Gastroesophageal sphincter (tissue), 4 donors: ENCODE data around the gene CHSY3. TPM values are rescaled to one million over a fixed set of nuclear protein-coding genes. Genes with fewer than 3 reads are reported as not detected.

Experiments used
- ATAC-seq: fragments of 150-250 bp; one replicate; pipeline ENCODE4 v1.9.1; 2016; ENCODE audit warnings: mild to moderate bottlenecking, moderate library complexity
- H3K27ac ChIP-seq, 4 donors: fragments of 200-600 bp; sonication (generic) in 3 of 4; 1 replicate in 3 of 4; 2 replicates in 1 of 4; pipeline ENCODE4 v1.5.1; 2016 to 2019
- H3K27me3 ChIP-seq: fragments of 200-600 bp; sonication (generic); one replicate; pipeline ENCODE4 v1.5.1; 2019
- H3K36me3 ChIP-seq, 2 donors: fragments of 200-600 bp; sonication (generic); one replicate each; pipeline ENCODE4 v1.5.1; 2019; ENCODE audit warnings: control low read depth in 1 of 2
- H3K4me1 ChIP-seq, 3 donors: fragments of 200-600 bp; sonication (generic); 1 replicate in 2 of 3; 2 replicates in 1 of 3; pipeline ENCODE4 v1.5.1; 2016 to 2019; ENCODE audit warnings: control low read depth in 2 of 3
- H3K4me3 ChIP-seq, 2 donors: fragments of 200-600 bp; sonication (generic); one replicate each; pipeline ENCODE4 v1.5.1; 2019; ENCODE audit warnings: mild to moderate bottlenecking in 1 of 2, moderate library complexity in 1 of 2
- H3K9me3 ChIP-seq, 3 donors: fragments of 200-600 bp; sonication (generic); one replicate each; pipeline ENCODE4 v1.5.1; 2017 to 2019; ENCODE audit warnings: control low read depth in 2 of 3
- EP300 ChIP-seq: sonication (generic); formaldehyde crosslinking; IDR thresholded peaks from one replicate; pipeline ENCODE4 v1.6.1; 2017; ENCODE audit warnings: antibody characterized with exemption, mild to moderate bottlenecking
- POLR2A ChIP-seq, 2 donors: fragments of 450-650 bp; IDR thresholded peaks; one replicate each; pipeline ENCODE4 v1.6.1; 2017; ENCODE audit warnings: antibody characterized with exemption in 2 of 2, mild to moderate bottlenecking in 2 of 2, moderate library complexity in 1 of 2
- POLR2AphosphoS5 ChIP-seq: sonication (generic); formaldehyde crosslinking; IDR thresholded peaks from one replicate; pipeline ENCODE4 v1.6.1; 2017; ENCODE audit warnings: antibody characterized with exemption
- WGBS, 2 donors: methylation state at CpG; one replicate each; pipeline ENCODE4 v1.1.5; 2018; ENCODE audit warnings: low coverage in 1 of 2; 5-methylcytosine and 5-hydroxymethylcytosine counted together
- total RNA-seq, 4 donors: library from RNA; depleted of rRNA; stranded (reverse); fragments of >200 nt; gene quantifications; one replicate each; pipeline ENCODE4 v1.1.0, GENCODE V29; 2016
- TF ChIP-seq, protein P1 (sequence below), 4 experiments: fragments of 200-600 bp in 2 of 4; fragments of 450-650 bp in 2 of 4; sonication (generic) in 1 of 4; IDR thresholded peaks; one replicate each; pipeline ENCODE4 v1.5.1; 2017 to 2019; ENCODE audit warnings: antibody characterized with exemption in 4 of 4, mild to moderate bottlenecking in 2 of 4, moderate library complexity in 2 of 4

The CHSY3 gene
- total RNA-seq, 4 donors from 2014 or later = 0.78 to 3.4 (median 2.8) TPM

DNA sequence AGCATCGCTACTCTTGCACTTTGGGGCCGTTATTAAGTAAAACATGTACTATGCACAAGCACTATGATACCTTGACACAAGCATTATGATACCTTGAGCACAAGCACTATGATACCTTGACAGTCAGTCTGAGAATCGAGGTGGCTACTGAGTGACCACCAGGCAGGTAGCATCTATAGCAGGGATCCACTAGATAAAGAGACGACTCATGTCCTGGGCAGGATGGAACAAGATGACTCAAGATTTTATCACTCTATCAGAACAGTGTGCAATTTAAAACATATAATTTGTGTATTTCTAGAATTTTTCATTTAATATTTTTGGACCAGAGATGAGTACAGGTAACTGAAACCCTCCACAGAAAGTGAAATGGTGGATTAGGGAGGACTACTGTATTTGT, 16.9 kb downstream of the CHSY3 start:
- Histone ChIP-seq H3K27ac (no peak overlapping the region), H3K4me1 (no peaks in the 10 kb centered on the region), H3K9me3 (no peaks in the 10 kb centered on the region), H3K27me3 (no peaks in the 10 kb centered on the region), H3K36me3 (no peaks in the 10 kb centered on the region), H3K4me3 (no peak overlapping the region)
- no peak for TF ChIP-seq EP300
- no peak for TF ChIP-seq POLR2AphosphoS5
- no peak for TF ChIP-seq POLR2A (IDR thresholded peaks at IDR 0.05)
- TF ChIP-seq, protein P1, sequence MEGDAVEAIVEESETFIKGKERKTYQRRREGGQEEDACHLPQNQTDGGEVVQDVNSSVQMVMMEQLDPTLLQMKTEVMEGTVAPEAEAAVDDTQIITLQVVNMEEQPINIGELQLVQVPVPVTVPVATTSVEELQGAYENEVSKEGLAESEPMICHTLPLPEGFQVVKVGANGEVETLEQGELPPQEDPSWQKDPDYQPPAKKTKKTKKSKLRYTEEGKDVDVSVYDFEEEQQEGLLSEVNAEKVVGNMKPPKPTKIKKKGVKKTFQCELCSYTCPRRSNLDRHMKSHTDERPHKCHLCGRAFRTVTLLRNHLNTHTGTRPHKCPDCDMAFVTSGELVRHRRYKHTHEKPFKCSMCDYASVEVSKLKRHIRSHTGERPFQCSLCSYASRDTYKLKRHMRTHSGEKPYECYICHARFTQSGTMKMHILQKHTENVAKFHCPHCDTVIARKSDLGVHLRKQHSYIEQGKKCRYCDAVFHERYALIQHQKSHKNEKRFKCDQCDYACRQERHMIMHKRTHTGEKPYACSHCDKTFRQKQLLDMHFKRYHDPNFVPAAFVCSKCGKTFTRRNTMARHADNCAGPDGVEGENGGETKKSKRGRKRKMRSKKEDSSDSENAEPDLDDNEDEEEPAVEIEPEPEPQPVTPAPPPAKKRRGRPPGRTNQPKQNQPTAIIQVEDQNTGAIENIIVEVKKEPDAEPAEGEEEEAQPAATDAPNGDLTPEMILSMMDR (IDR thresholded peaks at IDR 0.05) = no peak
- no peak for ATAC-seq
- WGBS, 2 donors = 82 to 96% methylated on average over 3 to 4 of the region's 4 CpGs

GRCh38 chr5:129930221-129930620, 26.0 kb downstream of the CHSY3 start:
- H3K4me3 ChIP-seq = no peak overlapping the region
- TF ChIP-seq, protein P1 (IDR thresholded peaks at IDR 0.05) = no peak
- no peak for TF ChIP-seq EP300
- TF ChIP-seq POLR2A (IDR thresholded peaks at IDR 0.05) = no peak
- no peak for TF ChIP-seq POLR2AphosphoS5
- no peaks in the 10 kb centered on the region for H3K27me3 ChIP-seq
- no peak for ATAC-seq
- H3K27ac ChIP-seq = no peak overlapping the region
- H3K9me3 ChIP-seq = no peaks in the 10 kb centered on the region
- H3K4me1 ChIP-seq = no peaks in the 10 kb centered on the region
- no peaks in the 10 kb centered on the region for H3K36me3 ChIP-seq
- WGBS, 2 donors = 76 to 83% methylated on average over 2 to 3 of the region's 4 CpGs

GRCh38 chr5:129935626-129936025, 31.4 kb downstream of the CHSY3 start:
- H3K9me3 ChIP-seq = peaks cover 0 to 21% (median 0%) of the 10 kb centered on the region in 3 donors
- WGBS, 2 donors = 75 to 83% methylated on average over 2 of the region's 2 CpGs
- TF ChIP-seq POLR2A (IDR thresholded peaks at IDR 0.05) (no peak), EP300 (no peak), POLR2AphosphoS5 (no peak)
- TF ChIP-seq, protein P1 (IDR thresholded peaks at IDR 0.05) = no peak
- H3K27ac ChIP-seq = no peak overlapping the region
- no peaks in the 10 kb centered on the region for H3K36me3 ChIP-seq
- no peak for ATAC-seq
- no peak overlapping the region for H3K4me3 ChIP-seq
- no peaks in the 10 kb centered on the region for H3K4me1 ChIP-seq
- H3K27me3 ChIP-seq = no peaks in the 10 kb centered on the region

DNA sequence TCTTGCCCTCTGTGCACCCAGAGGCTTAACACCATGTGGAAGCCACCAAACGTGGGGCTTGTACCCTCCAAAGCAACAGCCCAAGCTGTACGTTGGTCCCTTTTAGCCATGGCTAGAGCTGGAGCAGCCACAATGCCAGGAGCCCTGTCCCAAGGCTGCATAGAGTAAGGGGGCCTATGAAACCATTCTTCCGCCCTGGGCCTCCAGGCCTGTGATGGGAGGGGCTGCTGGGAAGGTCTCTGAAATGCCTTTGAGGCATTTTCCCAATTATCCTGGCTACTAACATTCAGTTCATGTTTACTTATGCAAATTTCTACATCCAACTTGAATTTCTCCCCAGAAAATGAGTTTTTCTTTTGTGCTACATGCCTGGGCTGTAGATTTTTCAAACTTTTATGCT, 33.8 kb downstream of the CHSY3 start:
- Histone ChIP-seq H3K36me3 (no peaks in the 10 kb centered on the region), H3K27me3 (no peaks in the 10 kb centered on the region), H3K9me3 (peaks cover 0 to 21% (median 0%) of the 10 kb centered on the region in 3 donors), H3K4me3 (no peak overlapping the region), H3K27ac (no peak overlapping the region), H3K4me1 (no peaks in the 10 kb centered on the region)
- no peak for TF ChIP-seq POLR2AphosphoS5
- no peak for TF ChIP-seq EP300
- no peak for TF ChIP-seq POLR2A (IDR thresholded peaks at IDR 0.05)
- TF ChIP-seq, protein P1 (IDR thresholded peaks at IDR 0.05) = no peak
- 60 to 100% methylated on average over 1 of the region's 3 CpGs for WGBS, 2 donors
- no peak for ATAC-seq

DNA sequence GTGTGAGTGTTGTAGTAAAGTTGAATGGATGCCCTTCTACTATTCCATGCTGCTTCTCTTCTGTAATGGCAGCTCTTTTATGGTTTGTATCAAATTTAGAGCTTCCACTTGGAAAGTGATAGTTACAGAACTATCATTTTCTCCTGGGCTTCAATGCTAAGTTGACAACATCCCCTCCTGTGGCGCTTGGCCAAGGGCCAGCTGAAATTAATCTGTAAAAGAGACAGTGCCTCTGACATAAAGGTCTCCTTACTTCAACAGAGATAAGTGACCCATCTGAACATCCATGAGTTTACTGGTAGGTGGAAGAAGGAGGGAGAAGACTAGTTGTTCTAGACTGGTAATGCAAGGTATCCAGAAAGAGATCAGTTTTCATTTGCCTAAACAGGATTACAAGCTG, 39.7 kb downstream of the CHSY3 start:
- TF ChIP-seq POLR2AphosphoS5 (no peak), EP300 (no peak), POLR2A (IDR thresholded peaks at IDR 0.05) (no peak)
- TF ChIP-seq, protein P1 (IDR thresholded peaks at IDR 0.05) = no peak
- 29 to 89% methylated on average over 1 of the region's 1 CpG for WGBS, 2 donors
- no peak overlapping the region for H3K27ac ChIP-seq
- H3K4me1 ChIP-seq = no peaks in the 10 kb centered on the region
- ATAC-seq = no peak
- H3K27me3 ChIP-seq = no peaks in the 10 kb centered on the region
- no peak overlapping the region for H3K4me3 ChIP-seq
- no peaks in the 10 kb centered on the region for H3K36me3 ChIP-seq
- peaks cover 0 to under 1% (median 0%) of the 10 kb centered on the region in 3 donors for H3K9me3 ChIP-seq
